B cell (primary cell): Measurements from ENCODE around the gene ZBTB8B. TPM values are rescaled to one million over a fixed set of nuclear protein-coding genes. Genes with fewer than 3 reads are reported as not detected.

Experiments
- ATAC-seq: fragments of 200-7000 bp; cut with Tn5 transposase; one replicate; pipeline ENCODE4 v1.10.0; 2021; ENCODE audit warnings: low read depth, mild to moderate bottlenecking, moderate number of reproducible peaks, moderate library complexity
- CTCF ChIA-PET: fragments of 350-600 bp; sonication (Branson Sonifier 250); formaldehyde crosslinking; loops from one replicate; lab custom pipeline; 2021; ENCODE audit warnings: antibody characterized with exemption, inconsistent platforms; lab: Charles Lee
- POLR2A ChIA-PET: fragments of 350-600 bp; sonication (Branson Sonifier 250); formaldehyde crosslinking; loops from one replicate; lab custom pipeline; 2021; ENCODE audit warnings: antibody characterized with exemption; lab: Charles Lee
- DNase-seq: peaks from one replicate; pipeline ENCODE4 v3.0.0; 2013
- H2AFZ ChIP-seq: 2 replicates; pipeline ENCODE4 v1.6.1; 2012; ENCODE audit warnings: mild to moderate bottlenecking, low read depth, low read length; ENCODE audit not compliant: insufficient read depth, poor library complexity, severe bottlenecking
- H3K27ac ChIP-seq, 2 donors: 1 replicate in 1 of 2; 2 replicates in 1 of 2; pipeline ENCODE4 v1.5.1; 2012 to 2013; ENCODE audit warnings: low read length in 2 of 2, mild to moderate bottlenecking in 2 of 2, moderate library complexity in 1 of 2
- H3K27me3 ChIP-seq, 4 experiments: fragments of 200-600 bp in 1 of 4; sonication (generic) in 1 of 4; replicated peaks in 1 of 4; 1 replicate in 2 of 4; 2 replicates in 2 of 4; pipeline versions ENCODE4 v1.6.1 to v1.7.0; 2013 to 2016; ENCODE audit warnings: low read length in 3 of 4, mild to moderate bottlenecking in 2 of 4, mixed read lengths in 1 of 4, moderate library complexity in 1 of 4; ENCODE audit not compliant: insufficient read depth in 4 of 4, control insufficient read depth in 3 of 4; ENCODE audit errors: control extremely low read depth in 1 of 4
- H3K36me3 ChIP-seq, 2 experiments: replicated peaks in 1 of 2; 1 replicate in 1 of 2; 2 replicates in 1 of 2; pipeline versions ENCODE4 v1.6.1 to v1.7.1; 2013; ENCODE audit warnings: low read length in 1 of 2; ENCODE audit not compliant: insufficient read depth in 2 of 2, control insufficient read depth in 1 of 2; ENCODE audit errors: control extremely low read depth in 1 of 2, extremely low read depth in 1 of 2
- H3K4me1 ChIP-seq, 2 donors: fragments of 200-600 bp in 1 of 2; sonication (generic) in 1 of 2; 1 replicate in 1 of 2; 2 replicates in 1 of 2; pipeline versions ENCODE4 v1.5.1 to v1.6.1; 2013 to 2017; ENCODE audit warnings: low read length in 2 of 2; ENCODE audit not compliant: control insufficient read depth in 2 of 2, insufficient read depth in 2 of 2
- H3K4me2 ChIP-seq: replicated peaks from 2 replicates; pipeline ENCODE3; 2012; ENCODE audit warnings: mild to moderate bottlenecking, low read depth, low read length; ENCODE audit not compliant: poor library complexity, severe bottlenecking
- H3K4me3 ChIP-seq, 5 experiments: fragments of 200-600 bp in 1 of 5; sonication (generic) in 1 of 5; 1 replicate in 3 of 5; 2 replicates in 2 of 5; pipeline versions ENCODE4 v1.5.1 to v1.7.0; 2011 to 2016; ENCODE audit warnings: low read length in 4 of 5, mild to moderate bottlenecking in 4 of 5, low read depth in 2 of 5, control low read depth in 1 of 5, moderate library complexity in 1 of 5; ENCODE audit not compliant: insufficient read depth in 1 of 5; ENCODE audit errors: control extremely low read depth in 1 of 5, extremely low read depth in 1 of 5
- H3K79me2 ChIP-seq: fragments of 200-600 bp; sonication (generic); one replicate; pipeline ENCODE4 v1.6.0; 2016; ENCODE audit warnings: low read length; ENCODE audit not compliant: control insufficient read depth, insufficient read depth
- H3K9ac ChIP-seq: fragments of 200-600 bp; sonication (generic); 2 replicates; pipeline ENCODE4 v1.6.1; 2017; ENCODE audit warnings: mild to moderate bottlenecking, low read length, moderate library complexity
- H3K9me3 ChIP-seq, 3 donors: one replicate each; pipeline versions ENCODE4 v1.6.1 to v1.7.1; 2013; ENCODE audit warnings: low read length in 2 of 3; ENCODE audit not compliant: control insufficient read depth in 2 of 3, insufficient read depth in 1 of 3; ENCODE audit errors: control extremely low read depth in 1 of 3
- H4K20me1 ChIP-seq: 2 replicates; pipeline ENCODE4 v1.6.0; 2012; ENCODE audit warnings: mild to moderate bottlenecking, low read length; ENCODE audit not compliant: insufficient read depth, control insufficient read depth, poor library complexity, severe bottlenecking
- H3K27ac Mint-ChIP-seq: one replicate; pipeline ENCODE4 v1.8.0; 2021; ENCODE audit warnings: mixed read lengths
- H3K27me3 Mint-ChIP-seq: one replicate; pipeline ENCODE4 v1.8.0; 2021; ENCODE audit warnings: mixed read lengths
- H3K4me1 Mint-ChIP-seq: one replicate; pipeline ENCODE4 v1.8.0; 2021; ENCODE audit warnings: mixed read lengths
- H3K4me3 Mint-ChIP-seq: one replicate; pipeline ENCODE4 v1.8.0; 2021; ENCODE audit warnings: mixed read lengths
- H3K9me3 Mint-ChIP-seq: one replicate; pipeline ENCODE4 v1.8.0; 2022; ENCODE audit warnings: mixed read lengths; ENCODE audit not compliant: insufficient read depth
- CTCF ChIP-seq: fragments of 200-600 bp; IDR thresholded peaks from one replicate; pipeline ENCODE4 v1.8.0; 2022; ENCODE audit warnings: antibody characterized with exemption, mild to moderate bottlenecking
- EZH2 ChIP-seq: IDR thresholded peaks from 2 replicates; pipeline ENCODE4 v1.6.1; 2012; ENCODE audit warnings: borderline replicate concordance, low read depth, mild to moderate bottlenecking, moderate library complexity, low read length; ENCODE audit not compliant: insufficient read depth, poor library complexity, severe bottlenecking
- WGBS: methylation state at CpG from one replicate; pipeline ENCODE4 v1.1.5; 2013; ENCODE audit warnings: missing lambda C conversion rate; ENCODE audit not compliant: insufficient coverage; 5-methylcytosine and 5-hydroxymethylcytosine counted together
- intact Hi-C: fragments of 100-400 bp; cut with micrococcal nuclease; formaldehyde crosslinking; loops from one replicate; pipeline ENCODE4 v1.10.0; 2022
- polyA plus RNA-seq: library from polyadenylated mRNA; depleted of rRNA; stranded (reverse); fragments of >200 nt; gene quantifications from 2 replicates; pipeline ENCODE4 v1.2.3, GENCODE V29; 2012
- total RNA-seq, 2 donors: library from RNA; stranded (reverse); fragments of 120-200 nt in 1 of 2; gene quantifications; 1 replicate in 1 of 2; 2 replicates in 1 of 2; pipeline versions ENCODE4 v1.2.3 to v1.2.4, GENCODE V29; 2013 to 2022

ZBTB8B gene
- total and polyA plus RNA-seq, 2 donors (not counting 1 experiment from before 2014, with no cell fraction given), result 0.02 TPM; not detected in 1

- ChIA-PET POLR2A (no interaction called here), CTCF (no interaction called here)
- DNase-seq (peak; percentile 59), ATAC-seq (peak; percentile 67)
- H3K4me2 ChIP-seq, result peak overlapping the region; percentile 87
- 22% methylated on average over 8 of the region's 11 CpGs for WGBS
- intact Hi-C loops, result no loop called here
- H3K4me1 ChIP-seq, result peaks cover 17 to 18% of the 10 kb centered on the region in 2 donors
- Mint-ChIP-seq H3K9me3 (no peaks in the 10 kb centered on the region), H3K27ac (peak overlapping the region; percentile 5), H3K27me3 (peaks cover 47% of the 10 kb centered on the region), H3K4me1 (peaks cover 19% of the 10 kb centered on the region), H3K4me3 (peak overlapping the region; percentile 89)
- peak overlapping the region in 4 of 5 experiments; percentile 9 to 57 (median 36) for H3K4me3 ChIP-seq
- peaks cover 0 to 13% (median 0%) of the 10 kb centered on the region in 3 donors for H3K9me3 ChIP-seq
- H4K20me1 ChIP-seq, result no peaks in the 10 kb centered on the region
- no peaks in the 10 kb centered on the region for H3K79me2 ChIP-seq
- no peak overlapping the region for H3K27ac ChIP-seq
- H3K36me3 ChIP-seq, result no peaks in the 10 kb centered on the region
- H2AFZ ChIP-seq, result peak overlapping the region; percentile 60
- H3K27me3 ChIP-seq, result peaks cover 0 to 65% (median 29%) of the 10 kb centered on the region in 4 experiments
- peak overlapping the region; percentile 54 for H3K9ac ChIP-seq
- TF ChIP-seq EZH2 (no peak), CTCF (no peak)
Measured at GRCh38 chr1:32465578-32465933, 684 bp downstream of the ZBTB8B start.

GRCh38 chr1:32466761-32467160 is 1.9 kb downstream of the ZBTB8B start:
- Histone ChIP-seq H3K79me2 (no peaks in the 10 kb centered on the region), H3K4me3 (no peak overlapping the region), H2AFZ (no peak overlapping the region), H3K4me2 (no peak overlapping the region), H3K36me3 (no peaks in the 10 kb centered on the region), H3K9me3 (peaks cover 0 to 19% (median 0%) of the 10 kb centered on the region in 3 donors), H3K4me1 (peaks cover 17 to 18% of the 10 kb centered on the region in 2 donors), H3K27ac (no peak overlapping the region), H4K20me1 (no peaks in the 10 kb centered on the region), H3K9ac (no peak overlapping the region), H3K27me3 (peaks cover 0 to 69% (median 31%) of the 10 kb centered on the region in 4 experiments)
- WGBS, result 100% methylated on average over 1 of the region's 4 CpGs
- no peaks in the 10 kb centered on the region for H3K9me3 Mint-ChIP-seq
- ChIA-PET CTCF (no interaction called here), POLR2A (interaction anchor here (0.7 kb wide), 1 partner anchor 110 kb away, joined by 7 read pairs; no protein-coding TSS in a partner anchor)
- intact Hi-C loops, result no loop called here
- ATAC-seq, result no peak
- no peak for DNase-seq
- peaks cover 48% of the 10 kb centered on the region for H3K27me3 Mint-ChIP-seq
- no peak for TF ChIP-seq CTCF
- no peak for TF ChIP-seq EZH2
- no peak overlapping the region for H3K27ac Mint-ChIP-seq
- H3K4me3 Mint-ChIP-seq, result no peak overlapping the region
- H3K4me1 Mint-ChIP-seq, result peaks cover 19% of the 10 kb centered on the region
